Measurements from ENCODE around the gene GALNT16.

DNA sequence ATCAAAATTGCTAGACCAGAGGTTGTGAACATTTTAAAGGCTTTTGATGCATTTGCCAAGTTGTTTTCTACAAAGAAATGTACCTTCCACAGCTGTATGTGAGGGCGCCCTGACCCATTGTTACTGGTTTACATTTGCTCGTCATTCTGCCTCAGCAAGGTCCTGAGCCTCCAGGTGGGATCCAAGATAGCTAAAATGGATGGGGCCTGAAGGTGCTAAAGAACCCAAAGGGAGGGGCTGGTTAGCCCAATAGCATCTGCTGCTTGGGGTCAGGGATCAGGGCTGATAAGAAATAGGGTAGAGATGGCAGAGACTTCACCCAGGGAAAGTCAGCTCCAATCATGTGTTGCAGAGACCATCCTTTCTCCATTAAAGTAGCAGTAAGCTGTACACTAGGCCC is 43.1 kb downstream of the GALNT16 start:
- no peak for TF ChIP-seq POLR2A (IDR thresholded peaks at IDR 0.05; ENCODE audit: low read depth, low read length)
- TF ChIP-seq TAF1 (IDR thresholded peaks at IDR 0.05; ENCODE audit: low read depth, low read length), result no peak
- TF ChIP-seq POLR2AphosphoS5 (IDR thresholded peaks at IDR 0.05; ENCODE audit: low read depth, low read length), result no peak
- TF ChIP-seq SPI1 (IDR thresholded peaks at IDR 0.05; ENCODE audit: low read depth, low read length), result no peak
- TF ChIP-seq POU2F2 (IDR thresholded peaks at IDR 0.05; ENCODE audit: low read depth, low read length), result no peak
- no peak for TF ChIP-seq PAX5 (IDR thresholded peaks at IDR 0.05; ENCODE audit: insufficient read depth, low read length, severe bottlenecking)
